Adipose tissue (tissue), 3 donors: ENCODE results near the gene PLCG1. TPM values are rescaled to one million over a fixed set of nuclear protein-coding genes. Genes with fewer than 3 reads are reported as not detected.

Source experiments
- H3K27ac ChIP-seq: one replicate; pipeline ENCODE4 v1.5.1; 2013; ENCODE audit warnings: low read depth, low read length
- WGBS, 3 donors: extraction: QIAGEN DNeasy Blood & Tissue Kit; methylation state at CpG; one replicate each; pipeline ENCODE4 v1.1.7; 2013; 5-methylcytosine and 5-hydroxymethylcytosine counted together
- polyA plus RNA-seq, 3 donors: library from polyadenylated mRNA; stranded (reverse); fragments of 200-250 nt; gene quantifications; one replicate each; pipeline ENCODE4 v1.2.3, GENCODE V29; 2013
- donor health status: healthy with polysubstance abuse.
- donor health status: Bipolar disorder and iron deficiency.
- donor health status: healthy.

Gene PLCG1
- polyA plus RNA-seq, 3 donors = 16.1 to 96.7 (median 38.9) TPM

- WGBS, 3 donors = 65 to 73% (median 66%) methylated on average over 18 of the region's 18 CpGs
- no peak overlapping the region for H3K27ac ChIP-seq
These were observed 35.2 kb downstream of the PLCG1 start for GRCh38 chr20:41172296-41173140.

- no peak overlapping the region for H3K27ac ChIP-seq
- WGBS, 3 donors = 10 to 29% (median 20%) methylated on average over 9 of the region's 9 CpGs
These were observed 35.9 kb downstream of the PLCG1 start for GRCh38 chr20:41173161-41173721.

DNA sequence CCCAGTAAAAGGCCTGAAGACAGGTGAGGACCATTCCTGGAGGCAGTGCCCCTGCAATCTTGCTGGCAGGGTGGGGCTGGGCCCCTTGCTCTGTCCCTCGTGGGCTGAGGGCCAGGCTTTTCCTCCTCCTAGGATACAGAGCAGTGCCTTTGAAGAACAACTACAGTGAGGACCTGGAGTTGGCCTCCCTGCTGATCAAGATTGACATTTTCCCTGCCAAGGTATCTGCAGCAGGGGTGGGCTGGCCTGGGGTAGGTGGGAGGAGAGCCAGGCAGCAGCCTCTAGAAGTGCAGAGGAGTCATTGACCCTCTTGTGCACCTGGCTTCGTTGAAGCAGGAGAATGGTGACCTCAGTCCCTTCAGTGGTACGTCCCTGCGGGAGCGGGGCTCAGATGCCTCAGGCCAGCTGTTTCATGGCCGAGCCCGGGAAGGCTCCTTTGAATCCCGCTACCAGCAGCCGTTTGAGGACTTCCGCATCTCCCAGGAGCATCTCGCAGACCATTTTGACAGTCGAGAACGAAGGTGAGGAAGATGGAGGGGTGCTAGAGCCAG, 36.5 kb downstream of the PLCG1 start:
- 86 to 90% (median 89%) methylated on average over 13 of the region's 13 CpGs for WGBS, 3 donors
- no peak overlapping the region for H3K27ac ChIP-seq

GRCh38 chr20:41174373-41174772, 37.0 kb downstream of the PLCG1 start:
- 93 to 95% (median 94%) methylated on average over 10 of the region's 10 CpGs for WGBS, 3 donors

DNA sequence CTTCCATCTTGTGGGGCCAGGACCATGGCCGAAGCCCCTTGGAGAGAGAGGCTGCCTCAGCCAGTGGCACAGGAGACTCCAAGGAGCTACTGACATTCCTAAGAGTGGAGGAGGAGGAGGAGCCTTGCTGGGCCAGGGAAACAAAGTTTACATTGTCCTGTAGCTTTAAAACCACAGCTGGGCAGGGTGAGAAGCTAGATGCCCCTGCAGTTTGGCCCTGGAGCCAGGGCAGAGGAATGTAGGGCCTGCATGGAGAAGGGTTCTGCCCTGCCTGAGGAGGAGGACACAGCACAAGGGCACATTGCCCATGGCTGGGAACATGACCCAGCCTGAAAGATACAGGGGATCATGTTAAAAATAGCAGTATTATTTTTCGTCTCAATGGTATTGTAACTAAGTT, 37.4 kb downstream of the PLCG1 start:
- no peak overlapping the region for H3K27ac ChIP-seq
- WGBS, 3 donors = 62 to 83% (median 70%) methylated on average over 2 of the region's 2 CpGs

More at GRCh38 chr20:41174373-41174772, 37.0 kb downstream of the PLCG1 start:
- H3K27ac ChIP-seq = no peak overlapping the region

DNA sequence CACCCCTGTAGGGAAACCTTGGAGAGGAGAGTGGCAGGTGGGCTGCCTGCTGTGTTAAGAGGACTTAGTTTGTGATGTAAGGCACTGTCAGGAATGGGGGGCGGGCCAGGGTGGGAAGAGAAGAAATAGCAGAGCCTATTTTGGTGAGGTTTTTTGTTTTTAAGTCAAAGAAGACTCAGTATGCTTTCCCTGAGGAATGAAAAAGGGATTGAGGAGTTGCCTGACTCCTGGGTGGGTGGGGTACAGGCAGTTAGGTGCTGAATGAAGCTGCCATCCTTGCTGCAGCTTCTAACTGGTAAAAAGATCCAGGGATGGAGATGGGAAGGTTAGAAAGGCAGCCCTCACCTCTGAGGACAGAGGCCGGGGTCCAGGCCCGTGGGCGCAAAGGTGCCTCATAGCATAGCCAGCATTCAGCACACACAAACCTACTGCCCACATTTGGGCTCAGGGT, 37.9 kb downstream of the PLCG1 start:
- no peak overlapping the region for H3K27ac ChIP-seq
- 88 to 100% (median 91%) methylated on average over 4 of the region's 4 CpGs for WGBS, 3 donors

- WGBS, 3 donors = 85 to 88% (median 86%) methylated on average over 7 of the region's 7 CpGs
- H3K27ac ChIP-seq = no peak overlapping the region
These were observed 38.5 kb downstream of the PLCG1 start for GRCh38 chr20:41175727-41176330.

- 82 to 89% (median 88%) methylated on average over 8 of the region's 8 CpGs for WGBS, 3 donors
- H3K27ac ChIP-seq = no peak overlapping the region
These were observed 39.6 kb downstream of the PLCG1 start for GRCh38 chr20:41176711-41177552.

- 84 to 88% (median 86%) methylated on average over 2 of the region's 2 CpGs for WGBS, 3 donors
These were observed 40.3 kb downstream of the PLCG1 start for GRCh38 chr20:41177636-41178035.

DNA sequence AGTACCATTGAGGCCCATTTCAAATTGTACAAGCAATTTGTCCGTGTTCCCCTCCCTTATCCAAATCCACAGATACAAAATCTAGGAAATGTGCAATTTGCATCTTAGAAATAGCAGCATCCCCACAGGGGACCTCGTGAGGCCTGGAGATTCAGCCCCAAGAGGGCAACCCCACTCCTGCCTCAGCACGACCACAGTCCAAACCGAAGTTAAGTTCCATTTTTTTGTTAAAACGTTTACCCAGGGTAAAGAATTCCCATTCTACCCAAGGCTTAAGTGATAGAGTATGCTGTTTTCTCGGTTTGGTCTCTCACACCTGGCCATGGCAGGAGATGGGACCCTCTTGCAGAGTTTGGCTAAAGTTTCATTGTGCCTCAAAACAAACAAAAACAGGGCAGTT, 41.2 kb downstream of the PLCG1 start:
- WGBS, 3 donors = 70 to 80% (median 73%) methylated on average over 6 of the region's 6 CpGs
- H3K27ac ChIP-seq = no peak overlapping the region

More at GRCh38 chr20:41177636-41178035, 40.3 kb downstream of the PLCG1 start:
- H3K27ac ChIP-seq = no peak overlapping the region

- H3K27ac ChIP-seq = no peak overlapping the region
- WGBS, 3 donors = 64 to 74% (median 69%) methylated on average over 8 of the region's 8 CpGs
These were observed 41.6 kb downstream of the PLCG1 start for GRCh38 chr20:41178904-41179432.

- H3K27ac ChIP-seq = no peak overlapping the region
- 92 to 96% (median 96%) methylated on average over 8 of the region's 8 CpGs for WGBS, 3 donors
These were observed 42.6 kb downstream of the PLCG1 start for GRCh38 chr20:41179961-41180360.

DNA sequence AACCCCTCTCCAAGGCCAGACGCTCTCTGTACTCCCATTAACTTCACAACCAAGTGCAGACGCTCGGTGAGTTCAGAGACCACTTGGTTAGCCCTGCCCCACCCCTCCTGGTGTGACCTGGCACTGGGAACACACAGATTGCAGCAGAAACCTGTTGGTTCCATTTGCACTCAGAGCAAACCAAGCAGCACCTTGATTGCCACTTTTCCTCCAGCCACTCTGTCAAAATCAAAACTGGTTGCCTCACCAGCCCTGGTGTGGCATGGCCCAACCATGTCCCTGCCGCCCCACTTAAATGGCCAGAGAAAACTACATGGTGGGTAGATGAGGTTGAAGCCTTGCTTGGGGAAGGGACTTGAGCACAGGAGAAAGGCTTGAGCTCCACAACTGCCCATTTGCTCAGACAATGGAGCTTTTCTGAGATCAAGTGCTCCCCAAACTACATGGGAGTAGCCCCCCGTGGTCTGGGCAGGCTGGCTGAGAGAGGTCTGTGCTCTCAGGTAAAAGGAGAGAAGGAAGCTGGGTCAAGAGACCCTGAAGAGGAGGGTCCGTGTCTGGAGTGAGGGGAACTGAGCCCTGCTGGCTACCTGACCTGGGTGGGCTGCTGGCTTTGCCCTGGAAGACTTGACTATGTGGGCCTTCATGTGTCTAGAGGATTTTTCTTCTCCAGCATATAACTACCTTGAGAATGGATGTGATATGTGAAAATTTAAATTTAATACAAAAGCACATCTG, 43.4 kb downstream of the PLCG1 start:
- WGBS, 3 donors = 91 to 93% (median 93%) methylated on average over 6 of the region's 6 CpGs
- no peak overlapping the region for H3K27ac ChIP-seq

DNA sequence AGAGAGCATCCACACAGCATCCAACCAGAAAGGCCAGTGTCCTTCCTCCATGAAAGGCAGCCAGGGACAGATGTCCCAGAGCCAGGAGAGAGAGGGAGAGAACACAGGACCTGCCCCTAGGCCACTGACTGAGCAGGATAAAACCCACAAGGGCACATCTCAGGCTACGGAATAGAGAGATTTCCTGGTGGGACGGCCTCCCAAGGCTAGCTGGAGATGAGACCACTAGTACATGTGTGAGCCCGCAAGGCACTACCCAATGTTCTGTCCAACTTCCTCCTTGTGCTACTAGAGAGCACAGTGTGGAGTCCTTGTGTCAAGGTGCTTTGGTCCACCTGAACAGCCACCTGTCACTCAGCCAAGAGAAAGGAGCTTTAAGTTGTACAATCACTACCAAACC, 44.2 kb downstream of the PLCG1 start:
- no peak overlapping the region for H3K27ac ChIP-seq
- 93 to 96% (median 95%) methylated on average over 3 of the region's 3 CpGs for WGBS, 3 donors

DNA sequence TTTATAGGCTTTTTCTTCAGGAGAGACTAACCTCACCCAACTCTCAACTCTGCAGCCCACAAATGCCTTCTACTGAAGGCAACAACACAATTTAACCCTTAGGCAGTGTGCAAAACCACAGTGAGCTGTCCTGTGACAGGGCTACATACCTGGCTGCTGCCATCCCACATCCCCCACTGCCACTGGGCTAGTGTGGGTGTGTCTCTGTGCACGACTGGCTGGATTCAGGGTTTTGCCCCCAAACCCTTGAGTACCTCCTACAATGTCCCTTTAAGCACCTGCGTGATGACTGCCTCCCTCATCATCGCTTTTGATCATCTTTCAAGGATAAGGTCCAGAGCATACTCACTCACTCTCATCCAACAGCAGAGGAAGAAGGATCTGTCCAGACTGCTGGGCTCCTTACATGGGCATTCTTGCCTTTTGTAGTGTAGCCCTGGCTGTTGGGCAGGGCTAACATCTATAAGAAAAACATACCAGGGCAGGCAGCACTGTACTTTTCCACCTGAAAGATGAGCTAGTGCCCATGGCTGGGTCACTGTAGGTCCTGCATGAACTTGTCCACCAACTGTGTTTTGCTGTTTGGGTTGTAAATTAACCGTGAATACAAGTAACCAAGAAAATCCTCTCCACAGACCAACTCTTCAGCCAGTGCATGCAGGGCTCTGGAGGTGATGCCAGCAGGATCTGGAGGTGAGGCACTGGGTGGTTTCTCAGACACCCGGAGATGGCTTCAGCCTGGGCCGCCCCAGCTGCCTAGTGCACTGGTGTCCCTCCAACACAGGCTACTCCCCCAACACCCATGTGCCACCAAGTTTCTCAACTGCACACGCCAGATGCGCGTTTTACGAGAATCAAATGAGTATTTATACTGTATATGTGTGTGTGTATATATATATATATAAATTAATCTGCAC, 45.2 kb downstream of the PLCG1 start:
- no peak overlapping the region for H3K27ac ChIP-seq
- 89 to 95% (median 92%) methylated on average over 10 of the region's 10 CpGs for WGBS, 3 donors

DNA sequence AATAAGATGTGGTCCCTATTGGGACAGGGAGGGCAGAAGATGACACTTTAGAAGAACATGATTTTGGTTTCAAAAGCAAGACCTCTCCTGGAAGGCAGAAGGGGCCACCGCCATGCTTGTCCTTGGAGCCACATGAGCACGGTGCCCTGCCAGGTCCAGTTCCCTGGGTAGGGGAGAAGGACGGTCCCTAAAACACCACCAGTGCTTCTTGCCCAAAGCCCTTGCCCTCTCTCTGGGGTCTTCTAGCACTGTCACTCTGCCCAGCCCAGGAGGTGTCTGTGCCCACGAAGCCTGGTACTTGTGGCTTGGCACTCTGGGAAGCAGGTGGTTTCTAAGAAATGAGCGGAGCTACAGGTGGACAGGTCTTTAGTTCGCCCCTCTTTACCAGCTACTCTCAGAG, 46.0 kb downstream of the PLCG1 start:
- no peak overlapping the region for H3K27ac ChIP-seq
- 94 to 96% (median 96%) methylated on average over 6 of the region's 6 CpGs for WGBS, 3 donors
